IMR-90 (cell line): ENCODE measurements around the gene C20orf144. TPM values are rescaled to one million over a fixed set of nuclear protein-coding genes. Genes with fewer than 3 reads are reported as not detected.

Source experiments
- ATAC-seq: fragments of 200-7000 bp; cut with Tn5 transposase; 2 replicates; pipeline ENCODE4 v1.9.1; 2020; ENCODE audit warnings: low read depth, mild to moderate bottlenecking, moderate library complexity
- BruUV-seq: library from RNA; stranded (reverse); fragments of 400-500 nt; replicated peaks from 2 replicates; lab custom pipeline; 2021; lab: Mats Ljungman, UMichigan
- CTCF ChIA-PET: fragments of 300-600 bp; formaldehyde crosslinking; extraction: SDS; loops from one replicate; lab custom pipeline; 2021; ENCODE audit warnings: antibody characterized with exemption; lab: Yijun Ruan, JAX
- POLR2A ChIA-PET: fragments of 300-600 bp; sonication (Branson Sonifier 250); formaldehyde crosslinking; loops from one replicate; lab custom pipeline; 2022; ENCODE audit warnings: antibody characterized with exemption; ENCODE audit not compliant: unreplicated experiment; lab: Charles Lee
- DNase-seq: peaks from one replicate; pipeline ENCODE4 v3.0.0; 2013
- H2AFZ ChIP-seq: replicated peaks from 2 replicates; pipeline ENCODE3; 2013; ENCODE audit warnings: low read length, mild to moderate bottlenecking; ENCODE audit not compliant: poor library complexity
- H2AK5ac ChIP-seq: 2 replicates; pipeline ENCODE4 v1.6.1; 2013; ENCODE audit warnings: low read depth, low read length, inconsistent platforms
- H2AK9ac ChIP-seq: replicated peaks from 2 replicates; pipeline ENCODE3; 2013; ENCODE audit warnings: mild to moderate bottlenecking, low read depth, low read length, moderate library complexity; ENCODE audit not compliant: poor library complexity
- H2BK120ac ChIP-seq: 2 replicates; pipeline ENCODE4 v1.6.1; 2013; ENCODE audit warnings: low read depth, low read length, inconsistent platforms
- H2BK15ac ChIP-seq: 3 replicates; pipeline ENCODE4 v1.6.1; 2013; ENCODE audit warnings: low read depth, low read length, inconsistent platforms
- H2BK20ac ChIP-seq: 2 replicates; pipeline ENCODE4 v1.6.1; 2013; ENCODE audit warnings: low read depth, mild to moderate bottlenecking, inconsistent platforms, low read length, moderate library complexity
- H2BK5ac ChIP-seq: 2 replicates; pipeline ENCODE4 v1.6.1; 2013; ENCODE audit warnings: mild to moderate bottlenecking, low read depth, low read length, inconsistent platforms; ENCODE audit not compliant: poor library complexity, severe bottlenecking
- H3K14ac ChIP-seq: replicated peaks from 2 replicates; pipeline ENCODE4 v1.6.1; 2013; ENCODE audit warnings: low read depth, low read length, inconsistent platforms
- H3K18ac ChIP-seq: 2 replicates; pipeline ENCODE4 v1.6.1; 2013; ENCODE audit warnings: low read depth, low read length, control low read depth
- H3K23ac ChIP-seq: 2 replicates; pipeline ENCODE4 v1.6.1; 2013; ENCODE audit warnings: low read depth, low read length, inconsistent platforms
- H3K27ac ChIP-seq: 2 replicates; pipeline ENCODE4 v1.5.1; 2013; ENCODE audit warnings: mild to moderate bottlenecking, control low read depth, low read length; ENCODE audit not compliant: insufficient read depth
- H3K27me3 ChIP-seq: 2 replicates; pipeline ENCODE4 v1.6.1; 2013; ENCODE audit warnings: low read length; ENCODE audit not compliant: control insufficient read depth, insufficient read depth
- H3K36me3 ChIP-seq: 2 replicates; pipeline ENCODE4 v1.6.1; 2013; ENCODE audit warnings: low read length, mixed read lengths; ENCODE audit not compliant: control insufficient read depth, insufficient read depth
- H3K4ac ChIP-seq: 2 replicates; pipeline ENCODE4 v1.6.1; 2013; ENCODE audit warnings: low read depth, low read length, inconsistent platforms
- H3K4me1 ChIP-seq: 2 replicates; pipeline ENCODE4 v1.6.1; 2013; ENCODE audit warnings: low read length, mixed read lengths; ENCODE audit not compliant: control insufficient read depth, insufficient read depth
- H3K4me2 ChIP-seq: 2 replicates; pipeline ENCODE4 v1.6.1; 2013; ENCODE audit warnings: low read depth, mild to moderate bottlenecking, control low read depth, low read length, moderate library complexity
- H3K4me3 ChIP-seq: 2 replicates; pipeline ENCODE4 v1.5.1; 2013; ENCODE audit warnings: low read depth, mild to moderate bottlenecking, control low read depth, low read length, moderate library complexity; ENCODE audit not compliant: insufficient read depth
- H3K56ac ChIP-seq: 2 replicates; pipeline ENCODE4 v1.6.1; 2013; ENCODE audit warnings: low read length, inconsistent platforms; ENCODE audit not compliant: insufficient read depth; ENCODE audit errors: extremely low read depth
- H3K79me1 ChIP-seq, 2 experiments: 2 replicates each; pipeline ENCODE4 v1.6.1; 2013; ENCODE audit warnings: low read length in 2 of 2, inconsistent platforms in 1 of 2, low read depth in 1 of 2
- H3K9ac ChIP-seq: 2 replicates; pipeline ENCODE4 v1.6.1; 2013; ENCODE audit warnings: low read depth, low read length, control low read depth
- H3K9me1 ChIP-seq: 2 replicates; pipeline ENCODE4 v1.6.1; 2013; ENCODE audit warnings: low read length, inconsistent platforms; ENCODE audit not compliant: insufficient read depth
- H3K9me3 ChIP-seq: 2 replicates; pipeline ENCODE4 v1.6.1; 2013; ENCODE audit warnings: low read length; ENCODE audit not compliant: control insufficient read depth, insufficient read depth
- H4K20me1 ChIP-seq: 2 replicates; pipeline ENCODE4 v1.6.1; 2013; ENCODE audit warnings: low read length, inconsistent platforms; ENCODE audit not compliant: insufficient read depth
- H4K5ac ChIP-seq: 2 replicates; pipeline ENCODE4 v1.6.1; 2013; ENCODE audit warnings: mild to moderate bottlenecking, low read depth, low read length, control low read depth
- H4K8ac ChIP-seq, 2 experiments: 2 replicates each; pipeline ENCODE4 v1.6.1; 2013; ENCODE audit warnings: low read depth in 2 of 2, low read length in 2 of 2, control low read depth in 1 of 2, inconsistent platforms in 1 of 2
- H4K91ac ChIP-seq: 2 replicates; pipeline ENCODE4 v1.6.1; 2013; ENCODE audit warnings: low read depth, low read length, inconsistent platforms; ENCODE audit not compliant: insufficient read depth
- BHLHE40 ChIP-seq: fragments of 150-350 bp; IDR thresholded peaks from 2 replicates; pipeline ENCODE4 v1.6.1; 2016; ENCODE audit warnings: mild to moderate bottlenecking, low read depth, low read length
- CEBPB ChIP-seq: IDR thresholded peaks from 2 replicates; pipeline ENCODE4 v1.6.1; 2012; ENCODE audit warnings: low read depth, low read length, improper control_type of control experiment
- CHD1 ChIP-seq: IDR thresholded peaks from 2 replicates; pipeline ENCODE4 v1.6.1; 2012; ENCODE audit warnings: low read depth, low read length, improper control_type of control experiment
- FOS ChIP-seq: fragments of 150-350 bp; IDR thresholded peaks from 2 replicates; pipeline ENCODE4 v1.6.1; 2016; ENCODE audit warnings: low read depth, low read length
- MAFK ChIP-seq: IDR thresholded peaks from 2 replicates; pipeline ENCODE4 v1.6.1; 2012; ENCODE audit warnings: low read depth, low read length, improper control_type of control experiment
- MAZ ChIP-seq: IDR thresholded peaks from 2 replicates; pipeline ENCODE4 v1.6.1; 2012; ENCODE audit warnings: low read depth, mild to moderate bottlenecking, low read length, improper control_type of control experiment, moderate library complexity, borderline replicate concordance
- MXI1 ChIP-seq: IDR thresholded peaks from 2 replicates; pipeline ENCODE4 v1.6.1; 2012; ENCODE audit warnings: low read depth, mild to moderate bottlenecking, low read length, moderate library complexity, borderline replicate concordance
- NFE2L2 ChIP-seq: fragments of 150-350 bp; IDR thresholded peaks from 2 replicates; pipeline ENCODE4 v1.6.1; 2016; ENCODE audit warnings: low read depth, mild to moderate bottlenecking, low read length
- POLR2A ChIP-seq: IDR thresholded peaks from 2 replicates; pipeline ENCODE4 v1.6.1; 2012; ENCODE audit warnings: mild to moderate bottlenecking, low read depth, low read length
- RAD21 ChIP-seq: IDR thresholded peaks from 2 replicates; pipeline ENCODE4 v1.6.1; 2012; ENCODE audit warnings: low read length, improper control_type of control experiment
- RCOR1 ChIP-seq: IDR thresholded peaks from 2 replicates; pipeline ENCODE4 v1.6.1; 2012; ENCODE audit warnings: mild to moderate bottlenecking, low read length, improper control_type of control experiment; ENCODE audit not compliant: insufficient replicate concordance
- RFX5 ChIP-seq: IDR thresholded peaks from 2 replicates; pipeline ENCODE4 v1.8.0; 2012; ENCODE audit warnings: low read depth, mild to moderate bottlenecking, low read length, moderate library complexity
- SMC3 ChIP-seq: fragments of 150-350 bp; IDR thresholded peaks from 2 replicates; pipeline ENCODE4 v1.6.1; 2016; ENCODE audit warnings: low read depth, mild to moderate bottlenecking, antibody characterized with exemption, low read length, moderate library complexity
- WGBS, 2 experiments: methylation state at CpG; one replicate each; pipeline versions ENCODE4 v1.1.5 to v1.1.7; 2013; ENCODE audit warnings: missing lambda C conversion rate in 2 of 2; ENCODE audit not compliant: insufficient read length in 1 of 2; ENCODE audit errors: extremely low coverage in 2 of 2; 5-methylcytosine and 5-hydroxymethylcytosine counted together
- dilution Hi-C: fragments of 300-500 bp; cut with HindIII; formaldehyde crosslinking; loops from one replicate; pipeline ENCODE4 v1.14.3; 2018; ENCODE audit warnings: low sequenced_read_pairs; ENCODE audit not compliant: unreplicated experiment
- in situ Hi-C: fragments of 300-500 bp; cut with MboI; formaldehyde crosslinking; loops from 3 replicates; pipeline ENCODE4 v1.14.3; 2019; ENCODE audit warnings: low sequenced_read_pairs, inconsistent platforms, mixed read lengths
- intact Hi-C: fragments of 100-400 bp; cut with micrococcal nuclease; formaldehyde crosslinking; loops from 2 replicates; pipeline ENCODE4 v1.10.0; 2022
- polyA plus RNA-seq, 3 experiments: library from polyadenylated mRNA; depleted of rRNA; stranded (reverse); fragments of >200 nt; gene quantifications; 2 replicates each; pipeline ENCODE4 v1.2.3, GENCODE V29; 2012; ENCODE audit warnings: low replicate concordance in 1 of 3
- total RNA-seq: library from RNA; depleted of rRNA; stranded (reverse); fragments of >200 nt; gene quantifications from 2 replicates; pipeline ENCODE4 v1.2.3, GENCODE V29; 2012
- TF ChIP-seq, protein P1 (sequence below): fragments of 150-350 bp; IDR thresholded peaks from 2 replicates; pipeline ENCODE4 v1.6.1; 2017; ENCODE audit warnings: mild to moderate bottlenecking, antibody characterized with exemption, low read length, low read depth
- TF ChIP-seq, protein P2 (sequence below): fragments of 150-350 bp; IDR thresholded peaks from 2 replicates; pipeline ENCODE4 v1.6.1; 2016; ENCODE audit warnings: low read depth, mild to moderate bottlenecking, low read length, moderate library complexity, borderline replicate concordance
- TF ChIP-seq, protein P3 (sequence below): conservative IDR thresholded peaks from 2 replicates; pipeline ENCODE4 v1.5.1; 2012; ENCODE audit warnings: mild to moderate bottlenecking, low read depth, low read length, improper control_type of control experiment

The C20orf144 gene
- total and polyA plus RNA-seq, 2 of the 4 experiments (the other 2 are of a cell fraction), result under 0.01 to 0.19 TPM

DNA sequence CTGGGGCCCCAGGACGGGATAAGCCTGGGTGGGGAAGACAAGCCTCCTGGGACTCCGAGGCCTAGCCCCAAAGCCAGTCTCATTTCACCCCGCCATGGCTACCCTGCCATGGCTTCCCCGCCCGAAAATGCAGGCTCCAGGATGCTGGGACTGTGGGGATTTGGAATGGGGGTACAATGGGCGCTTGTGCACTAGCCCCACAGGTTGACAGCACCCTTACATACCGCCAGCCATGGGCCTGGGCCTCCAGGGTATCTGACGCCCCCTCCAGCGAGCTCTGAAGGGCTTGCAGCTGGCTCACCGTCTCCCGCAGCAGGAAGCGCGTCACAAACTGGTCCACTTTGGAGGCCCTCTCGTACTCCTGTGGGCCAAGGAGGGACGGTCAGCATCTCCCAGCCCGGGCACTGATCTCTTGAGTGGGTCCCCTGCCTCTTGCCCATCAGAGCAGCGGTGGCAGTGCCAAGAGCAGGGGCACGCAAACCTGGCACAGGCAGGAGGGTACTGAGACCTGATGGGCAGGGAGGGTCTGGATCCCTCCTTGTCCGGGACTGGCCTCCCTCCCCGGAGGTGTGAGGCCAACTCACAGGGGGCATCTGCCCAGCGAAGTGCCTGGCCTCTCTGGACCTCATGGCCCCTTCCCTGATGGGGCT, 2.0 kb upstream of the C20orf144 start:
- Histone ChIP-seq H2AK9ac (peak overlapping the region; percentile 38), H4K20me1 (no peaks in the 10 kb centered on the region), H2AK5ac (no peak overlapping the region), H3K4me2 (no peak overlapping the region), H4K5ac (no peak overlapping the region), H3K56ac (no peak overlapping the region), H3K9me3 (no peaks in the 10 kb centered on the region), H4K91ac (no peak overlapping the region), H2AFZ (no peak overlapping the region), H3K79me1 (peaks cover 7 to 29% of the 10 kb centered on the region in 2 experiments; a peak in 3 of 4 replicates), H3K4me3 (no peak overlapping the region), H4K8ac (no peak overlapping the region), H3K27ac (no peak overlapping the region), H2BK20ac (no peak overlapping the region), H3K18ac (no peak overlapping the region), H2BK5ac (no peak overlapping the region), H3K36me3 (peaks cover 19% of the 10 kb centered on the region; the same call in 1 of the 2 replicates), H3K9me1 (peaks cover 21% of the 10 kb centered on the region), H3K14ac (no peak overlapping the region), H3K4ac (no peak overlapping the region), H2BK15ac (no peak overlapping the region), H3K9ac (no peak overlapping the region), H3K23ac (no peak overlapping the region), H3K4me1 (peaks cover 11% of the 10 kb centered on the region), H3K27me3 (no peaks in the 10 kb centered on the region), H2BK120ac (no peak overlapping the region)
- POLR2A ChIA-PET, result no interaction called here
- no TSS peak for BruUV-seq
- DNase-seq (no peak), ATAC-seq (no peak)
- TF ChIP-seq MXI1 (no peak), MAZ (no peak), NFE2L2 (no peak), RFX5 (no peak), BHLHE40 (no peak), RCOR1 (no peak), CHD1 (no peak), POLR2A (no peak), MAFK (no peak), FOS (no peak), CEBPB (no peak), RAD21 (no peak), SMC3 (no peak)
- TF ChIP-seq, protein P1, sequence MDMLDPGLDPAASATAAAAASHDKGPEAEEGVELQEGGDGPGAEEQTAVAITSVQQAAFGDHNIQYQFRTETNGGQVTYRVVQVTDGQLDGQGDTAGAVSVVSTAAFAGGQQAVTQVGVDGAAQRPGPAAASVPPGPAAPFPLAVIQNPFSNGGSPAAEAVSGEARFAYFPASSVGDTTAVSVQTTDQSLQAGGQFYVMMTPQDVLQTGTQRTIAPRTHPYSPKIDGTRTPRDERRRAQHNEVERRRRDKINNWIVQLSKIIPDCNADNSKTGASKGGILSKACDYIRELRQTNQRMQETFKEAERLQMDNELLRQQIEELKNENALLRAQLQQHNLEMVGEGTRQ, result no peak
- TF ChIP-seq, protein P2, sequence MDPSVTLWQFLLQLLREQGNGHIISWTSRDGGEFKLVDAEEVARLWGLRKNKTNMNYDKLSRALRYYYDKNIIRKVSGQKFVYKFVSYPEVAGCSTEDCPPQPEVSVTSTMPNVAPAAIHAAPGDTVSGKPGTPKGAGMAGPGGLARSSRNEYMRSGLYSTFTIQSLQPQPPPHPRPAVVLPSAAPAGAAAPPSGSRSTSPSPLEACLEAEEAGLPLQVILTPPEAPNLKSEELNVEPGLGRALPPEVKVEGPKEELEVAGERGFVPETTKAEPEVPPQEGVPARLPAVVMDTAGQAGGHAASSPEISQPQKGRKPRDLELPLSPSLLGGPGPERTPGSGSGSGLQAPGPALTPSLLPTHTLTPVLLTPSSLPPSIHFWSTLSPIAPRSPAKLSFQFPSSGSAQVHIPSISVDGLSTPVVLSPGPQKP, result no peak
- TF ChIP-seq, protein P3, sequence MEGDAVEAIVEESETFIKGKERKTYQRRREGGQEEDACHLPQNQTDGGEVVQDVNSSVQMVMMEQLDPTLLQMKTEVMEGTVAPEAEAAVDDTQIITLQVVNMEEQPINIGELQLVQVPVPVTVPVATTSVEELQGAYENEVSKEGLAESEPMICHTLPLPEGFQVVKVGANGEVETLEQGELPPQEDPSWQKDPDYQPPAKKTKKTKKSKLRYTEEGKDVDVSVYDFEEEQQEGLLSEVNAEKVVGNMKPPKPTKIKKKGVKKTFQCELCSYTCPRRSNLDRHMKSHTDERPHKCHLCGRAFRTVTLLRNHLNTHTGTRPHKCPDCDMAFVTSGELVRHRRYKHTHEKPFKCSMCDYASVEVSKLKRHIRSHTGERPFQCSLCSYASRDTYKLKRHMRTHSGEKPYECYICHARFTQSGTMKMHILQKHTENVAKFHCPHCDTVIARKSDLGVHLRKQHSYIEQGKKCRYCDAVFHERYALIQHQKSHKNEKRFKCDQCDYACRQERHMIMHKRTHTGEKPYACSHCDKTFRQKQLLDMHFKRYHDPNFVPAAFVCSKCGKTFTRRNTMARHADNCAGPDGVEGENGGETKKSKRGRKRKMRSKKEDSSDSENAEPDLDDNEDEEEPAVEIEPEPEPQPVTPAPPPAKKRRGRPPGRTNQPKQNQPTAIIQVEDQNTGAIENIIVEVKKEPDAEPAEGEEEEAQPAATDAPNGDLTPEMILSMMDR, result no peak
- in situ Hi-C loops (no loop called here), dilution Hi-C loops (no loop called here), intact Hi-C loops (loop anchor here (10.0 kb wide), 1 partner anchor 155 kb away; the partner anchor contains the start of gene CHMP4B)
- CTCF ChIA-PET, result no interaction called here
- 98% methylated on average over 7 of the region's 21 CpGs; no CpG with 5 or more reads in 1 of the 2 experiments for WGBS, 2 experiments
